Stimulated activated CD8-positive, alpha-beta memory T cell treated with anti-CD3 and anti-CD28 coated beads, Interleukin-15, amount 100 ng/mL, for 24 hours (primary cell): ENCODE results near the gene ACVR1B.

ENCODE experiments used
- DNase-seq: peaks from one replicate; pipeline ENCODE4 v3.0.0-alpha.2; 2020; ENCODE audit warnings: low read depth

ACVR1B gene

GRCh38 chr12:52023182-52023975 is 71.9 kb downstream of the ACVR1B start:
- DNase-seq = peak; percentile 90

GRCh38 chr12:52023976-52024688 is 72.6 kb downstream of the ACVR1B start:
- DNase-seq = no peak

GRCh38 chr12:52024845-52025230 is 73.3 kb downstream of the ACVR1B start:
- no peak for DNase-seq

- DNase-seq = no peak
Measured at GRCh38 chr12:52026263-52026662, 74.8 kb downstream of the ACVR1B start.

- DNase-seq = no peak
Measured at GRCh38 chr12:52027085-52027843, 75.8 kb downstream of the ACVR1B start.

- DNase-seq = no peak
Measured at GRCh38 chr12:52029685-52030084, 78.2 kb downstream of the ACVR1B start.

- DNase-seq = no peak
Measured at GRCh38 chr12:52032446-52032803, 80.9 kb downstream of the ACVR1B start.

GRCh38 chr12:52032804-52033445 is 81.4 kb downstream of the ACVR1B start:
- DNase-seq = peak; percentile 59

GRCh38 chr12:52033446-52034140 is 82.1 kb downstream of the ACVR1B start:
- DNase-seq = no peak

GRCh38 chr12:52035190-52035589 is 83.7 kb downstream of the ACVR1B start:
- no peak for DNase-seq

- no peak for DNase-seq
Measured at GRCh38 chr12:52035926-52036325, 84.4 kb downstream of the ACVR1B start.

- DNase-seq = peak; percentile 56
Measured at GRCh38 chr12:52036587-52037171, 85.2 kb downstream of the ACVR1B start.

- DNase-seq = no peak
Measured at GRCh38 chr12:52037248-52037861, 85.9 kb downstream of the ACVR1B start.

GRCh38 chr12:52038447-52038846 is 86.9 kb downstream of the ACVR1B start:
- no peak for DNase-seq

GRCh38 chr12:52041035-52041434 is 89.5 kb downstream of the ACVR1B start:
- no peak for DNase-seq

- DNase-seq = no peak
Measured at GRCh38 chr12:52041695-52042123, 90.2 kb downstream of the ACVR1B start.

GRCh38 chr12:52042706-52043385 is 91.3 kb downstream of the ACVR1B start:
- DNase-seq = no peak

- no peak for DNase-seq
Measured at GRCh38 chr12:52043386-52044212, 92.1 kb downstream of the ACVR1B start.

- DNase-seq = no peak
Measured at GRCh38 chr12:52044292-52044983, 92.9 kb downstream of the ACVR1B start.
